Measurements from ENCODE around the gene CYP3A7. TPM values are rescaled to one million over a fixed set of nuclear protein-coding genes. Genes with fewer than 3 reads are reported as not detected.

Gene CYP3A7
- total RNA-seq, 4 donors from 2014 or later = 0.91 TPM; not detected in 3

GRCh38 chr7:99685129-99685758 lies 49.8 kb downstream of the CYP3A7 start:
- intact Hi-C loops (cut with DNase I; ENCODE audit: low total_unique reads) = no loop called here
- peaks cover 0 to 5% of the 10 kb centered on the region in 2 donors for H3K9me3 ChIP-seq
- no peaks in the 10 kb centered on the region for H3K27me3 ChIP-seq
- no peaks in the 10 kb centered on the region for H3K4me1 ChIP-seq
- no peak overlapping the region for H3K27ac ChIP-seq
- DNase-seq = no peak
- no peak overlapping the region for H3K4me3 ChIP-seq
- no peak for TF ChIP-seq CTCF (IDR thresholded peaks at IDR 0.05)
- TF ChIP-seq POLR2A (IDR thresholded peaks at IDR 0.05) = no peak
- no peaks in the 10 kb centered on the region for H3K36me3 ChIP-seq

GRCh38 chr7:99679400-99680191 lies 55.4 kb downstream of the CYP3A7 start, which contains the start of gene CYP3A5:
Gene CYP3A5 (minus strand): TSS chr7:99679996. CDS start chr7:99679896, 100 bp downstream.
- DNase-seq = peak; percentile 32 to 44
- TF ChIP-seq CTCF (IDR thresholded peaks at IDR 0.05) (no peak), POLR2A (IDR thresholded peaks at IDR 0.05) (no peak)
- peak within 1 kb of the TSS in 1 of 2 donors; percentile 18 for H3K4me3 ChIP-seq
- peak within 1 kb of the TSS in 1 of 2 donors; percentile 62 for H3K27ac ChIP-seq
- H3K9me3 ChIP-seq = peaks cover 0 to 5% of the 10 kb centered on the region in 2 donors
- no peaks in the 10 kb centered on the region for H3K27me3 ChIP-seq
- H3K4me1 ChIP-seq = peaks cover 0 to 6% of the 10 kb centered on the region in 2 donors
- intact Hi-C loops (cut with DNase I; ENCODE audit: low total_unique reads) = no loop called here
- H3K36me3 ChIP-seq = no peaks in the 10 kb centered on the region

GRCh38 chr7:99679032-99679399 lies 56.0 kb downstream of the CYP3A7 start:
- Histone ChIP-seq H3K4me3 (peak overlapping the region in 1 of 2 donors; percentile 18), H3K4me1 (peaks cover 0 to 6% of the 10 kb centered on the region in 2 donors), H3K9me3 (peaks cover 0 to 5% of the 10 kb centered on the region in 2 donors), H3K27me3 (no peaks in the 10 kb centered on the region), H3K36me3 (no peaks in the 10 kb centered on the region), H3K27ac (peak overlapping the region in 1 of 2 donors; percentile 62)
- TF ChIP-seq POLR2A (IDR thresholded peaks at IDR 0.05) (no peak), CTCF (IDR thresholded peaks at IDR 0.05) (no peak)
- DNase-seq = no peak
- intact Hi-C loops (cut with DNase I; ENCODE audit: low total_unique reads) = no loop called here

GRCh38 chr7:99677648-99678045 lies 57.3 kb downstream of the CYP3A7 start:
- Histone ChIP-seq H3K9me3 (peaks cover 0 to 5% of the 10 kb centered on the region in 2 donors), H3K27ac (no peak overlapping the region), H3K4me1 (peaks cover 0 to 6% of the 10 kb centered on the region in 2 donors), H3K27me3 (no peaks in the 10 kb centered on the region), H3K36me3 (no peaks in the 10 kb centered on the region), H3K4me3 (no peak overlapping the region)
- DNase-seq = no peak
- TF ChIP-seq CTCF (IDR thresholded peaks at IDR 0.05) (no peak), POLR2A (IDR thresholded peaks at IDR 0.05) (no peak)
- intact Hi-C loops (cut with DNase I; ENCODE audit: low total_unique reads) = no loop called here

All from uterus (tissue), 4 donors.